A673 (cell line): ENCODE results near the gene CXADR. TPM values are rescaled to one million over a fixed set of nuclear protein-coding genes. Genes with fewer than 3 reads are reported as not detected.
"Not testable (repeated sequence)": the region's sequence is repeated elsewhere in the genome, so short reads cannot be mapped to it uniquely, and the experiment has no call there.

Source experiments
- BruUV-seq: library from RNA; stranded (reverse); fragments of 400-500 nt; replicated peaks from 2 replicates; lab custom pipeline; 2021; lab: Mats Ljungman, UMichigan
- CTCF ChIA-PET: fragments of 300-600 bp; sonication (Branson Sonifier 250); formaldehyde crosslinking; loops from one replicate; lab custom pipeline; 2022; ENCODE audit warnings: antibody characterized with exemption; lab: Charles Lee
- POLR2A ChIA-PET: fragments of 300-600 bp; sonication (Branson Sonifier 250); formaldehyde crosslinking; loops from one replicate; lab custom pipeline; 2022; ENCODE audit warnings: antibody characterized with exemption; ENCODE audit not compliant: low non-redundant PET; lab: Charles Lee
- DNase-seq: peaks from one replicate; pipeline ENCODE4 v3.0.0-alpha.2; 2015; ENCODE audit warnings: low spot score
- H3K27ac ChIP-seq: fragments of 200-600 bp; sonication (generic); 2 replicates; pipeline ENCODE4 v1.5.1; 2016; ENCODE audit warnings: mixed run types, low read depth, mild to moderate bottlenecking, mixed read lengths, antibody characterized with exemption, low read length; ENCODE audit not compliant: poor library complexity, severe bottlenecking
- H3K27me3 ChIP-seq: fragments of 200-600 bp; sonication (generic); replicated peaks from 2 replicates; pipeline ENCODE4 v1.6.1; 2017; ENCODE audit warnings: mixed run types, low read depth, mild to moderate bottlenecking, mixed read lengths, antibody characterized with exemption, low read length; ENCODE audit not compliant: insufficient read depth, poor library complexity
- H3K36me3 ChIP-seq: fragments of 200-600 bp; sonication (generic); 2 replicates; pipeline ENCODE4 v1.6.1; 2016; ENCODE audit warnings: mixed run types, mild to moderate bottlenecking, mixed read lengths, antibody characterized with exemption, low read length; ENCODE audit not compliant: insufficient read depth, poor library complexity, severe bottlenecking
- H3K4me1 ChIP-seq: fragments of 200-600 bp; sonication (generic); 2 replicates; pipeline ENCODE4 v1.6.1; 2017; ENCODE audit warnings: mixed run types, mild to moderate bottlenecking, mixed read lengths, antibody characterized with exemption, low read length; ENCODE audit not compliant: insufficient read depth, poor library complexity, severe bottlenecking
- H3K4me3 ChIP-seq: fragments of 200-600 bp; sonication (generic); 2 replicates; pipeline ENCODE4 v1.5.1; 2016; ENCODE audit warnings: low read depth, mixed run types, mild to moderate bottlenecking, mixed read lengths, low read length; ENCODE audit not compliant: poor library complexity, severe bottlenecking
- H3K9me3 ChIP-seq: fragments of 200-600 bp; sonication (generic); 2 replicates; pipeline ENCODE4 v1.6.1; 2016; ENCODE audit warnings: mixed run types, low read depth, mild to moderate bottlenecking, mixed read lengths, antibody characterized with exemption, low read length; ENCODE audit not compliant: poor library complexity, severe bottlenecking
- EZH2 ChIP-seq: fragments of 200-600 bp; sonication (generic); IDR thresholded peaks from 2 replicates; pipeline ENCODE4 v1.6.1; 2017; ENCODE audit warnings: borderline replicate concordance, low read depth, mild to moderate bottlenecking, mixed read lengths, antibody characterized with exemption, low read length; ENCODE audit not compliant: poor library complexity, severe bottlenecking
- intact Hi-C: fragments of 100-400 bp; cut with micrococcal nuclease; formaldehyde crosslinking; loops from one replicate; pipeline ENCODE4 v1.10.0; 2022; ENCODE audit not compliant: unreplicated experiment
- total RNA-seq: library from RNA; stranded (reverse); gene quantifications from 2 replicates; pipeline ENCODE4 v1.2.3, GENCODE V29; 2021
- TF ChIP-seq, protein P1 (sequence below): fragments of 300-800, 200-600 bp; sonication (generic); conservative IDR thresholded peaks from 2 replicates; pipeline ENCODE4 v1.5.1; 2017; ENCODE audit warnings: low read depth, mild to moderate bottlenecking, antibody characterized with exemption, low read length, moderate library complexity, mixed read lengths

CXADR gene
- total RNA-seq, 1 experiment from 2014 or later, result 17.7 TPM

GRCh38 chr21:17479606-17480005, 33.2 kb upstream of the CXADR start:
- no peak for DNase-seq
- H3K27ac ChIP-seq, result no peak overlapping the region
- H3K36me3 ChIP-seq, result no peaks in the 10 kb centered on the region
- H3K9me3 ChIP-seq, result no peaks in the 10 kb centered on the region
- H3K27me3 ChIP-seq, result no peaks in the 10 kb centered on the region
- no TSS peak for BruUV-seq
- H3K4me1 ChIP-seq, result no peaks in the 10 kb centered on the region
- intact Hi-C loops, result no loop called here
- no peak overlapping the region for H3K4me3 ChIP-seq
- POLR2A ChIA-PET, result no interaction called here
- CTCF ChIA-PET, result no interaction called here
- TF ChIP-seq EZH2, result no peak
- TF ChIP-seq, protein P1, sequence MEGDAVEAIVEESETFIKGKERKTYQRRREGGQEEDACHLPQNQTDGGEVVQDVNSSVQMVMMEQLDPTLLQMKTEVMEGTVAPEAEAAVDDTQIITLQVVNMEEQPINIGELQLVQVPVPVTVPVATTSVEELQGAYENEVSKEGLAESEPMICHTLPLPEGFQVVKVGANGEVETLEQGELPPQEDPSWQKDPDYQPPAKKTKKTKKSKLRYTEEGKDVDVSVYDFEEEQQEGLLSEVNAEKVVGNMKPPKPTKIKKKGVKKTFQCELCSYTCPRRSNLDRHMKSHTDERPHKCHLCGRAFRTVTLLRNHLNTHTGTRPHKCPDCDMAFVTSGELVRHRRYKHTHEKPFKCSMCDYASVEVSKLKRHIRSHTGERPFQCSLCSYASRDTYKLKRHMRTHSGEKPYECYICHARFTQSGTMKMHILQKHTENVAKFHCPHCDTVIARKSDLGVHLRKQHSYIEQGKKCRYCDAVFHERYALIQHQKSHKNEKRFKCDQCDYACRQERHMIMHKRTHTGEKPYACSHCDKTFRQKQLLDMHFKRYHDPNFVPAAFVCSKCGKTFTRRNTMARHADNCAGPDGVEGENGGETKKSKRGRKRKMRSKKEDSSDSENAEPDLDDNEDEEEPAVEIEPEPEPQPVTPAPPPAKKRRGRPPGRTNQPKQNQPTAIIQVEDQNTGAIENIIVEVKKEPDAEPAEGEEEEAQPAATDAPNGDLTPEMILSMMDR, result no peak

GRCh38 chr21:17482928-17483327, 29.9 kb upstream of the CXADR start:
- POLR2A ChIA-PET, result no interaction called here
- no peaks in the 10 kb centered on the region for H3K4me1 ChIP-seq
- no TSS peak for BruUV-seq
- H3K36me3 ChIP-seq, result no peaks in the 10 kb centered on the region
- no peak for TF ChIP-seq EZH2
- TF ChIP-seq, protein P1, result no peak
- no peaks in the 10 kb centered on the region for H3K9me3 ChIP-seq
- no peak overlapping the region for H3K27ac ChIP-seq
- intact Hi-C loops, result no loop called here
- CTCF ChIA-PET, result no interaction called here
- DNase-seq, result no peak
- no peaks in the 10 kb centered on the region for H3K27me3 ChIP-seq
- H3K4me3 ChIP-seq, result no peak overlapping the region

DNA sequence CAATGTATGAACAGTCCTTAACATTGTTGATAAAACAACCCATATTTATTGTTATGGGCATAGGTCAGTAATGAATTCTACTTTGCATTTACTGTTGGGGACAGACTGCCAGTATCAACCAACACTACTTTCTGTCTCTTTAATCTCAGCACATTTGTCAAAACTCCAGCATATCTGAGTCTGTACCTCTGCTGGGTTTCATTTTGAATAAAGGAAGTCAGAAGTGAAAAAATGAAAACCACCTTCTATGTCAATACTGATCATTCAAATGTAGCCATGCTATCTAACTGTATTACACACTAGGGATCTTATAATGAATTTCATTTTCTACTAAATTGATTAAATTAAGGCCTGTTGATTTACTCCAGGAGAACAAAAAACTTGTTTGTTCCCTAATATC, 24.2 kb upstream of the CXADR start:
- TF ChIP-seq EZH2, result no peak
- TF ChIP-seq, protein P1, result no peak
- CTCF ChIA-PET, result no interaction called here
- no peak for DNase-seq
- H3K27me3 ChIP-seq, result no peaks in the 10 kb centered on the region
- no TSS peak for BruUV-seq
- no peaks in the 10 kb centered on the region for H3K4me1 ChIP-seq
- H3K36me3 ChIP-seq, result no peaks in the 10 kb centered on the region
- intact Hi-C loops, result no loop called here
- no peak overlapping the region for H3K27ac ChIP-seq
- no peak overlapping the region for H3K4me3 ChIP-seq
- POLR2A ChIA-PET, result no interaction called here
- H3K9me3 ChIP-seq, result no peaks in the 10 kb centered on the region

GRCh38 chr21:17489565-17489964, 23.3 kb upstream of the CXADR start:
- H3K27me3 ChIP-seq, H3K4me1 ChIP-seq, H3K9me3 ChIP-seq, DNase-seq, POLR2A ChIA-PET, H3K4me3 ChIP-seq, H3K36me3 ChIP-seq, BruUV-seq, intact Hi-C loops, CTCF ChIA-PET, H3K27ac ChIP-seq: not testable (repeated sequence)
